DOHH2 (cell line): ENCODE measurements around the gene HAGHL.

Experiments
- EZH2phosphoT487 ChIP-seq: fragments of 200-600 bp; sonication (generic); IDR thresholded peaks from 2 replicates; pipeline ENCODE4 v1.6.1; 2017; ENCODE audit warnings: borderline replicate concordance, mild to moderate bottlenecking, antibody characterized with exemption, low read length, moderate library complexity, mixed read lengths
- TF ChIP-seq, protein P1 (sequence below): fragments of 200-600 bp; sonication (generic); IDR thresholded peaks from one replicate; pipeline ENCODE4 v1.5.1; 2014; ENCODE audit warnings: antibody characterized with exemption, mild to moderate bottlenecking, low read depth, low read length; ENCODE audit not compliant: poor library complexity, severe bottlenecking

- TF ChIP-seq, protein P1, sequence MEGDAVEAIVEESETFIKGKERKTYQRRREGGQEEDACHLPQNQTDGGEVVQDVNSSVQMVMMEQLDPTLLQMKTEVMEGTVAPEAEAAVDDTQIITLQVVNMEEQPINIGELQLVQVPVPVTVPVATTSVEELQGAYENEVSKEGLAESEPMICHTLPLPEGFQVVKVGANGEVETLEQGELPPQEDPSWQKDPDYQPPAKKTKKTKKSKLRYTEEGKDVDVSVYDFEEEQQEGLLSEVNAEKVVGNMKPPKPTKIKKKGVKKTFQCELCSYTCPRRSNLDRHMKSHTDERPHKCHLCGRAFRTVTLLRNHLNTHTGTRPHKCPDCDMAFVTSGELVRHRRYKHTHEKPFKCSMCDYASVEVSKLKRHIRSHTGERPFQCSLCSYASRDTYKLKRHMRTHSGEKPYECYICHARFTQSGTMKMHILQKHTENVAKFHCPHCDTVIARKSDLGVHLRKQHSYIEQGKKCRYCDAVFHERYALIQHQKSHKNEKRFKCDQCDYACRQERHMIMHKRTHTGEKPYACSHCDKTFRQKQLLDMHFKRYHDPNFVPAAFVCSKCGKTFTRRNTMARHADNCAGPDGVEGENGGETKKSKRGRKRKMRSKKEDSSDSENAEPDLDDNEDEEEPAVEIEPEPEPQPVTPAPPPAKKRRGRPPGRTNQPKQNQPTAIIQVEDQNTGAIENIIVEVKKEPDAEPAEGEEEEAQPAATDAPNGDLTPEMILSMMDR: no peak
- no peak for TF ChIP-seq EZH2phosphoT487
These were observed 45.0 kb upstream of the HAGHL start for GRCh38 chr16:681746-682427.
